Measurements from ENCODE around the gene ARID1A. TPM values are rescaled to one million over a fixed set of nuclear protein-coding genes. Genes with fewer than 3 reads are reported as not detected.

The ARID1A gene
- total and polyA plus RNA-seq, 9 of the 15 experiments (the other 6 are each of a cell fraction or from before 2014, with no cell fraction given), result 8.3 to 88.3 (median 22.5) TPM

DNA sequence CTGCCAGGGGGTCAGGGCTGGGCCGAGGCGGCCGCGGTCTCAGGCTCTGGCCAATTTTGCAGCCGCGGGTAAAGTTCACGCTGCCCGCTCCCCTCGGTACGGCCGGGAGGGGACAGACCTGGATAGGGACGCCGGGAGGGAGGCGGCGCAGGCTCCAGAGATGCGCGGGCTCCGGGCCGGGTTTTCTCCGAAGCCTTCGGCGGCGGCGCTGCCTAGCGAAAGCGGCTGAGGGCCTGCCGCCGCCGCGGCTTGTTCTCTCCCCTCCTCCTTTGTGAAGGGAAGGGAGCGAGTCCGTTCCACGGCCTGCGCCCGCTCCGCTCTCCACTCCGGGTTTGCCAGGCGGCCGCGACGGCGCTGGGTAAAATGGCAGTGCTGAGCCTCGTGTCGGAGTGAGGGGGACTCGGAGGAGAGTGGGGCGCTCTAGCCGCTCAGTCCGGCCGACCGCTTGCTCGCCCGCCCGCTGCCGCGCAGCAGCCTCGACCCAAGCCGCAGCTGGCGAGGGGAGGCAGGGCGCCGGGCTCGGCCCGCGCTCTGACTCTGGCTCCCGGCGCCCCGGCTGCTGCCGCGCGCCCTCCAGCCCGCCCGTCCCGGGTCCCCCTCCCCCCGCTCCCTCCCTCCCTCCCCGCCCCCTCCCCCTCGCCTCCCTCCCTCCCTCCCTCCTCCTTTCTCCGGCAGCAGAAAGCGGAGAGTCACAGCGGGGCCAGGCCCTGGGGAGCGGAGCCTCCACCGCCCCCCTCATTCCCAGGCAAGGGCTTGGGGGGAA is at the start of gene ARID1A (continued):
- TF ChIP-seq RCOR1 (IDR thresholded peaks at IDR 0.05; ENCODE audit: borderline replicate concordance in 1 of 2, low read depth in 2 of 2, low read length in 2 of 2) (peak; percentile 43 to 92; a peak in 3 of 4 replicates), ZKSCAN1 (IDR thresholded peaks at IDR 0.05; ENCODE audit: low read depth, low read length) (peak; percentile 73), GATA2 (CRISPR knock-in tag; IDR thresholded peaks at IDR 0.05) (no peak), ZNF584 (CRISPR knock-in tag; IDR thresholded peaks at IDR 0.05; ENCODE audit: low read depth) (0 out of 2 replicates have a peak, but pooled peaks have one; percentile 79), ZNF274 (IDR thresholded peaks at IDR 0.05; ENCODE audit: borderline replicate concordance, low read depth, low read length) (no peak; the same call in 1 of the 2 replicates), SIRT6 (IDR thresholded peaks at IDR 0.05; ENCODE audit: low read depth, low read length) (no peak), EP300 (IDR thresholded peaks at IDR 0.05; ENCODE audit: low read length) (peak; percentile 80), EGR1 (conservative IDR thresholded peaks at IDR 0.05) (no peak; the same call in 1 of the 2 replicates), MBD1 (CRISPR knock-in tag; IDR thresholded peaks at IDR 0.05) (no peak), BRD9 (IDR thresholded peaks at IDR 0.05; ENCODE audit: low read depth, partially characterized antibody) (peak; percentile 52), ZNF436 (CRISPR knock-in tag; IDR thresholded peaks at IDR 0.05) (no peak), BDP1 (IDR thresholded peaks at IDR 0.05; ENCODE audit: insufficient read depth, insufficient read length) (no peak), ZNF263 (CRISPR knock-in tag; IDR thresholded peaks at IDR 0.05; ENCODE audit: borderline replicate concordance) (peak; percentile 82; the same call in 1 of the 2 replicates), ID3 (CRISPR knock-in tag; IDR thresholded peaks at IDR 0.05) (no peak), ID3 (tag; IDR thresholded peaks at IDR 0.05) (peak; percentile 95), TSC22D4 (tag; IDR thresholded peaks at IDR 0.05) (no peak), NBN (IDR thresholded peaks at IDR 0.05; ENCODE audit: low read depth) (peak; percentile 97), ZC3H4 (CRISPR knock-in tag; IDR thresholded peaks at IDR 0.05; ENCODE audit: borderline replicate concordance) (peak; percentile 74; the same call in 1 of the 2 replicates), PHB2 (IDR thresholded peaks at IDR 0.05; ENCODE audit: low read depth) (0 out of 2 replicates have a peak, but pooled peaks have one; percentile 11), U2AF2 (optimal IDR thresholded peaks at IDR 0.05; ENCODE audit: low read depth, low read length) (no peak)
- TF ChIP-seq, protein P1, sequence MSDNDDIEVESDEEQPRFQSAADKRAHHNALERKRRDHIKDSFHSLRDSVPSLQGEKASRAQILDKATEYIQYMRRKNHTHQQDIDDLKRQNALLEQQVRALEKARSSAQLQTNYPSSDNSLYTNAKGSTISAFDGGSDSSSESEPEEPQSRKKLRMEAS (CRISPR knock-in tag; IDR thresholded peaks at IDR 0.05), result peak; percentile 95
- TF ChIP-seq, protein P2, sequence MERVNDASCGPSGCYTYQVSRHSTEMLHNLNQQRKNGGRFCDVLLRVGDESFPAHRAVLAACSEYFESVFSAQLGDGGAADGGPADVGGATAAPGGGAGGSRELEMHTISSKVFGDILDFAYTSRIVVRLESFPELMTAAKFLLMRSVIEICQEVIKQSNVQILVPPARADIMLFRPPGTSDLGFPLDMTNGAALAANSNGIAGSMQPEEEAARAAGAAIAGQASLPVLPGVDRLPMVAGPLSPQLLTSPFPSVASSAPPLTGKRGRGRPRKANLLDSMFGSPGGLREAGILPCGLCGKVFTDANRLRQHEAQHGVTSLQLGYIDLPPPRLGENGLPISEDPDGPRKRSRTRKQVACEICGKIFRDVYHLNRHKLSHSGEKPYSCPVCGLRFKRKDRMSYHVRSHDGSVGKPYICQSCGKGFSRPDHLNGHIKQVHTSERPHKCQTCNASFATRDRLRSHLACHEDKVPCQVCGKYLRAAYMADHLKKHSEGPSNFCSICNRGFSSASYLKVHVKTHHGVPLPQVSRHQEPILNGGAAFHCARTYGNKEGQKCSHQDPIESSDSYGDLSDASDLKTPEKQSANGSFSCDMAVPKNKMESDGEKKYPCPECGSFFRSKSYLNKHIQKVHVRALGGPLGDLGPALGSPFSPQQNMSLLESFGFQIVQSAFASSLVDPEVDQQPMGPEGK (CRISPR knock-in tag; IDR thresholded peaks at IDR 0.05; ENCODE audit: borderline replicate concordance), result no peak
- TF ChIP-seq, protein P3, sequence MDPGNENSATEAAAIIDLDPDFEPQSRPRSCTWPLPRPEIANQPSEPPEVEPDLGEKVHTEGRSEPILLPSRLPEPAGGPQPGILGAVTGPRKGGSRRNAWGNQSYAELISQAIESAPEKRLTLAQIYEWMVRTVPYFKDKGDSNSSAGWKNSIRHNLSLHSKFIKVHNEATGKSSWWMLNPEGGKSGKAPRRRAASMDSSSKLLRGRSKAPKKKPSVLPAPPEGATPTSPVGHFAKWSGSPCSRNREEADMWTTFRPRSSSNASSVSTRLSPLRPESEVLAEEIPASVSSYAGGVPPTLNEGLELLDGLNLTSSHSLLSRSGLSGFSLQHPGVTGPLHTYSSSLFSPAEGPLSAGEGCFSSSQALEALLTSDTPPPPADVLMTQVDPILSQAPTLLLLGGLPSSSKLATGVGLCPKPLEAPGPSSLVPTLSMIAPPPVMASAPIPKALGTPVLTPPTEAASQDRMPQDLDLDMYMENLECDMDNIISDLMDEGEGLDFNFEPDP (CRISPR knock-in tag; IDR thresholded peaks at IDR 0.05), result no peak

Data from K562 (cell line).